Stimulated activated memory B cell treated with anti-CD40 and anti-IgM and Interleukin-4, amounts not matched to agents 10 μg/mL and 1 μg/mL and 100 μg/mL, for 72 hours (primary cell): ENCODE results near the gene SKIC3.

Experiments used
- ATAC-seq: fragments of 150-1000 bp; cut with Tn5 transposase; 2 replicates; pipeline ENCODE4 v1.10.0; 2021
- H3K27ac Mint-ChIP-seq: one replicate; pipeline ENCODE4 v1.8.0; 2022; ENCODE audit warnings: mild to moderate bottlenecking, mixed read lengths
- H3K27me3 Mint-ChIP-seq: one replicate; pipeline ENCODE4 v1.8.0; 2022; ENCODE audit warnings: mixed read lengths
- H3K36me3 Mint-ChIP-seq: one replicate; pipeline ENCODE4 v1.8.0; 2022; ENCODE audit warnings: mixed read lengths
- H3K4me1 Mint-ChIP-seq: one replicate; pipeline ENCODE4 v1.8.0; 2022; ENCODE audit warnings: mixed read lengths
- H3K4me3 Mint-ChIP-seq: one replicate; pipeline ENCODE4 v1.8.0; 2022; ENCODE audit warnings: mild to moderate bottlenecking, moderate library complexity, mixed read lengths
- H3K9me3 Mint-ChIP-seq: one replicate; pipeline ENCODE4 v1.8.0; 2022; ENCODE audit warnings: mixed read lengths

Gene SKIC3

GRCh38 chr5:95554647-95555548 lies at the start of gene SKIC3, which contains the start of gene ARSK:
SKIC3 (minus strand) TSS chr5:95554977; CDS start chr5:95547150, 7,827 bp downstream.
ARSK (plus strand) TSS chr5:95555101; CDS start chr5:95555279, 178 bp downstream.
- Mint-ChIP-seq H3K4me3 (peak within 1 kb of the TSS; percentile 98), H3K4me1 (peaks cover 37% of the 10 kb centered on the region), H3K36me3 (peaks cover 18% of the 10 kb centered on the region), H3K9me3 (no peaks in the 10 kb centered on the region), H3K27me3 (no peaks in the 10 kb centered on the region), H3K27ac (peak within 1 kb of the TSS; percentile 88)
- ATAC-seq, result peak; percentile 97

- no peaks in the 10 kb centered on the region for H3K9me3 Mint-ChIP-seq
- peaks cover 32% of the 10 kb centered on the region for H3K36me3 Mint-ChIP-seq
- no peak for ATAC-seq
- no peak overlapping the region for H3K4me3 Mint-ChIP-seq
- no peaks in the 10 kb centered on the region for H3K4me1 Mint-ChIP-seq
- H3K27ac Mint-ChIP-seq, result no peak overlapping the region
- no peaks in the 10 kb centered on the region for H3K27me3 Mint-ChIP-seq
These were observed 45.8 kb upstream of the SKIC3 start for GRCh38 chr5:95600557-95600956.

- no peak for ATAC-seq
- Mint-ChIP-seq H3K4me3 (no peak overlapping the region), H3K27me3 (no peaks in the 10 kb centered on the region), H3K36me3 (peaks cover 20% of the 10 kb centered on the region), H3K9me3 (no peaks in the 10 kb centered on the region), H3K27ac (no peak overlapping the region), H3K4me1 (no peaks in the 10 kb centered on the region)
These were observed 44.5 kb upstream of the SKIC3 start for GRCh38 chr5:95599252-95599651.

GRCh38 chr5:95595289-95595931 lies 40.6 kb upstream of the SKIC3 start:
- H3K27ac Mint-ChIP-seq, result no peak overlapping the region
- H3K36me3 Mint-ChIP-seq, result peaks cover 18% of the 10 kb centered on the region
- no peak for ATAC-seq
- no peaks in the 10 kb centered on the region for H3K9me3 Mint-ChIP-seq
- peaks cover 5% of the 10 kb centered on the region for H3K4me1 Mint-ChIP-seq
- H3K27me3 Mint-ChIP-seq, result no peaks in the 10 kb centered on the region
- H3K4me3 Mint-ChIP-seq, result no peak overlapping the region

- peaks cover 10% of the 10 kb centered on the region for H3K36me3 Mint-ChIP-seq
- ATAC-seq, result no peak
These were observed 36.7 kb upstream of the SKIC3 start for GRCh38 chr5:95591490-95591901.

GRCh38 chr5:95590880-95591279 lies 36.1 kb upstream of the SKIC3 start:
- Mint-ChIP-seq H3K27me3 (no peaks in the 10 kb centered on the region), H3K4me1 (peaks cover 5% of the 10 kb centered on the region), H3K4me3 (no peak overlapping the region), H3K9me3 (no peaks in the 10 kb centered on the region), H3K27ac (peak overlapping the region; percentile 1), H3K36me3 (peaks cover 10% of the 10 kb centered on the region)
- no peak for ATAC-seq

More at GRCh38 chr5:95591490-95591901, 36.7 kb upstream of the SKIC3 start:
- Mint-ChIP-seq H3K27ac (peak overlapping the region; percentile 1), H3K4me1 (peaks cover 5% of the 10 kb centered on the region), H3K27me3 (no peaks in the 10 kb centered on the region), H3K9me3 (no peaks in the 10 kb centered on the region), H3K4me3 (no peak overlapping the region)

GRCh38 chr5:95583992-95584391 lies 29.2 kb upstream of the SKIC3 start:
- Mint-ChIP-seq H3K4me1 (no peaks in the 10 kb centered on the region), H3K4me3 (no peak overlapping the region), H3K9me3 (no peaks in the 10 kb centered on the region), H3K27me3 (no peaks in the 10 kb centered on the region), H3K36me3 (peaks cover 19% of the 10 kb centered on the region), H3K27ac (no peak overlapping the region)
- no peak for ATAC-seq

GRCh38 chr5:95581576-95581975 lies 26.8 kb upstream of the SKIC3 start:
- Mint-ChIP-seq H3K27ac (no peak overlapping the region), H3K4me1 (no peaks in the 10 kb centered on the region), H3K4me3 (no peak overlapping the region), H3K9me3 (no peaks in the 10 kb centered on the region), H3K36me3 (peaks cover 24% of the 10 kb centered on the region), H3K27me3 (no peaks in the 10 kb centered on the region)
- ATAC-seq, result no peak

GRCh38 chr5:95572016-95572415 lies 17.2 kb upstream of the SKIC3 start:
- no peaks in the 10 kb centered on the region for H3K4me1 Mint-ChIP-seq
- H3K27ac Mint-ChIP-seq, result no peak overlapping the region
- H3K9me3 Mint-ChIP-seq, result peaks cover 3% of the 10 kb centered on the region
- no peak for ATAC-seq
- no peak overlapping the region for H3K4me3 Mint-ChIP-seq
- peaks cover 57% of the 10 kb centered on the region for H3K36me3 Mint-ChIP-seq
- H3K27me3 Mint-ChIP-seq, result no peaks in the 10 kb centered on the region

- no peaks in the 10 kb centered on the region for H3K4me1 Mint-ChIP-seq
- no peak overlapping the region for H3K27ac Mint-ChIP-seq
- H3K27me3 Mint-ChIP-seq, result no peaks in the 10 kb centered on the region
- no peaks in the 10 kb centered on the region for H3K9me3 Mint-ChIP-seq
- no peak for ATAC-seq
- no peak overlapping the region for H3K4me3 Mint-ChIP-seq
- peaks cover 31% of the 10 kb centered on the region for H3K36me3 Mint-ChIP-seq
These were observed 10.6 kb upstream of the SKIC3 start for GRCh38 chr5:95565280-95565920.

GRCh38 chr5:95564450-95564849 lies 9.7 kb upstream of the SKIC3 start:
- Mint-ChIP-seq H3K27ac (no peak overlapping the region), H3K9me3 (no peaks in the 10 kb centered on the region), H3K27me3 (no peaks in the 10 kb centered on the region), H3K36me3 (peaks cover 23% of the 10 kb centered on the region), H3K4me1 (no peaks in the 10 kb centered on the region), H3K4me3 (no peak overlapping the region)
- no peak for ATAC-seq

GRCh38 chr5:95563367-95563766 lies 8.6 kb upstream of the SKIC3 start:
- Mint-ChIP-seq H3K4me3 (no peak overlapping the region), H3K27me3 (no peaks in the 10 kb centered on the region), H3K27ac (no peak overlapping the region), H3K36me3 (peaks cover 18% of the 10 kb centered on the region), H3K9me3 (no peaks in the 10 kb centered on the region), H3K4me1 (no peaks in the 10 kb centered on the region)
- no peak for ATAC-seq

GRCh38 chr5:95562282-95562681 lies 7.5 kb upstream of the SKIC3 start:
- Mint-ChIP-seq H3K27me3 (no peaks in the 10 kb centered on the region), H3K36me3 (peaks cover 15% of the 10 kb centered on the region), H3K4me1 (no peaks in the 10 kb centered on the region), H3K27ac (no peak overlapping the region), H3K4me3 (no peak overlapping the region), H3K9me3 (no peaks in the 10 kb centered on the region)
- ATAC-seq, result no peak

GRCh38 chr5:95557841-95558240 lies 3.1 kb upstream of the SKIC3 start:
- Mint-ChIP-seq H3K4me1 (peaks cover 15% of the 10 kb centered on the region), H3K27ac (no peak overlapping the region), H3K9me3 (no peaks in the 10 kb centered on the region), H3K4me3 (no peak overlapping the region), H3K27me3 (no peaks in the 10 kb centered on the region), H3K36me3 (peaks cover 2% of the 10 kb centered on the region)
- ATAC-seq, result no peak

GRCh38 chr5:95555553-95555952 lies 776 bp upstream of the SKIC3 start:
- no peak for ATAC-seq
- H3K4me3 Mint-ChIP-seq, result peak overlapping the region; percentile 98
- H3K4me1 Mint-ChIP-seq, result peaks cover 34% of the 10 kb centered on the region
- H3K36me3 Mint-ChIP-seq, result peaks cover 16% of the 10 kb centered on the region
- peak overlapping the region; percentile 88 for H3K27ac Mint-ChIP-seq
- no peaks in the 10 kb centered on the region for H3K9me3 Mint-ChIP-seq
- no peaks in the 10 kb centered on the region for H3K27me3 Mint-ChIP-seq
